NCI-H2171 (cell line): ENCODE measurements around the gene C20orf141.

ENCODE experiments used
- DNase-seq: peaks from one replicate; lab custom pipeline; 2025; lab: John Stamatoyannopoulos, UW

The C20orf141 gene

GRCh38 chr20:2849529-2849928 lies 34.7 kb downstream of the C20orf141 start:
- DNase-seq, result no peak

GRCh38 chr20:2851086-2851485 lies 36.3 kb downstream of the C20orf141 start:
- DNase-seq, result no peak

DNA sequence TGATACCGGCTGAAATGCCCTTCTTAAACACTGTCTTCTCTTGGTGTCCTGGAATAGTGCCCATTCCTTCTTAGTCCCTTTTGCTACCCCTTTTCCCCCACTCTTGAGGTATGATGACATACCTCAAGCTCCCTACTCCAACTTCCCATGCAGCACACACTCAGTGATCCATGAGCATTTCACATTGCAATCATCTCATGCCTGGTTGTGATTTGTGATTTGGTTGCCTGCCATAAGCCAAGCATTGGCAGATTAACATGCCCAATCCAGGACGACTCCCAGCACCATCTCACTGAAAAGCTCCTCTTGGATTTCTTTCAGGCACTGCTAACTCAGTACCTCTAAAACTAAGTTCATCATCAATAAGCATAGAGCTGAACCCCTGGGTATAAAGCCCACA lies 43.8 kb downstream of the C20orf141 start:
- DNase-seq, result no peak

GRCh38 chr20:2859330-2860121 lies 44.7 kb downstream of the C20orf141 start:
- no peak for DNase-seq

DNA sequence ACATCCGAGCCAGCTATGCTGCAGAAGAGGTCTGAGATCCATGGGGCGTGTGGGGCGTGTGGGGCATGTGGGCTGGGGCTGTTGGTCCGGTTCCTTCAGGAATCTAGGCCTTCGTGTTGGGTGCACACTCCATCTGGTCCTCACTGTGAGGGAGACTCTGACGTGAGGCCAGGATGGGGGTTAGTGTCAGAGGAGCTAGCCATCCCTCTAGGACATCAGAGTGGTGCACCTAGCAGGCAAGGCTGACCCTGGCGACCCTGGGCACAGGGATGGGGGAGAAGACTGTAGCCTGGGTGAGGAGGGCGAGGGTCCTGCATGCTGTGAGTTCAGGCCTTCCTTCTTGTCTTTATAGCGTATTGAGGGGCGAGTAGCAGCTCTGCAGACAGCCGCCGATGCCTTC lies 49.8 kb downstream of the C20orf141 start:
- DNase-seq, result no peak

DNA sequence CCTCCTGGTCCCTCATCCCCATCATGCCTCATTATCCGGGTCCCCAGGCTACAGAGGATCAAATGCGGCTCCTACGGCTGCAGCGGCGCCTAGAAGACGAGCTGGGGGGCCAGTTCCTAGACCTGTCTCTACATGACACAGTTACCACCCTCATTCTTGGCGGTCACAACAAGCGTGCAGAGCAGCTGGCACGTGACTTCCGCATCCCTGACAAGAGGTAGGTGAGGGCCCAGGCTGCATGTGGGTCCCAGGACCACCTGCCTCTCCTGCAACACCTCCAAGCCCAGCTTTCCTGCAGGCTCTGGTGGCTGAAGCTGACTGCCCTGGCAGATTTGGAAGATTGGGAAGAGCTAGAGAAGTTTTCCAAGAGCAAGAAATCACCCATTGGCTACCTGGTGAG lies 50.3 kb downstream of the C20orf141 start:
- no peak for DNase-seq
